Measurements from ENCODE around the gene AP3M1.

Gene AP3M1

DNA sequence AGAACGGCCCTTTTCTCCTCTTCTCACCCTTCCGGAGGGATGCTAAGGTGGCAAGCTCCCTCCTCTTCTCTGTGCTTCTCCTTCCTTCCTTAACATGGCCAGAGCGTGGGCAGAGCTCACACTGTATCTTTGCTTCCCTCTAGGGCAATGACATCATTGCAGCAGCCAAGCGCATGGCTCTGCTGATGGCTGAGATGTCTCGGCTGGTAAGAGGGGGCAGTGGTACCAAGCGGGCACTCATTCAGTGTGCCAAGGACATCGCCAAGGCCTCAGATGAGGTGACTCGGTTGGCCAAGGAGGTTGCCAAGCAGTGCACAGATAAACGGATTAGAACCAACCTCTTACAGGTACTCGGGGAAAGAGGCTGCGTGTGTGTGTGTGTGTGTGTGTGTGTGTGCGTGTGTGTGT, 36.6 kb downstream of the AP3M1 start:
- no peak overlapping the region for H3K4me3 ChIP-seq (ENCODE audit: low read depth, low read length)
- no peak for TF ChIP-seq CTCF (IDR thresholded peaks at IDR 0.05; ENCODE audit: borderline replicate concordance, insufficient read depth, low read depth, low read length)

DNA sequence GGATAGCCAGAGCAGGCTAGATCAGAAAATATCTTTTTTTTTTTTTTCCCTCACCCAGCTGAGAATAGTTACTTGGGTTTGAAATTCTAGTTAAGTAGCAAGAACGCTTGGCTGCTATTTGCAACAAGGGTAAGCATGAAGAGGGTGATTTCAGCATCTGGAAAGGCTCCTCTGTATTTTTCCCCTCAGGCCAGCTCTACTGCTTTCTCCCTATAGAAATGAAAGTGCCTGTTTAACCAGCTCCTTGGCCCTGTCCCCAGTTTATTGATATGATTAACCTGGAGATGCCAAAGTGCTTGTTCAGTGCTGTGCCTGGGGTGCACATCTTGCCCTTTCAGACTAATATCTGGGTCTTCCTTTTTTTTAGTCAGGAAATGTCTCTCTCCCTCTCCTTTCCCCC, 37.1 kb downstream of the AP3M1 start:
- H3K4me3 ChIP-seq (ENCODE audit: low read depth, low read length), result no peak overlapping the region

DNA sequence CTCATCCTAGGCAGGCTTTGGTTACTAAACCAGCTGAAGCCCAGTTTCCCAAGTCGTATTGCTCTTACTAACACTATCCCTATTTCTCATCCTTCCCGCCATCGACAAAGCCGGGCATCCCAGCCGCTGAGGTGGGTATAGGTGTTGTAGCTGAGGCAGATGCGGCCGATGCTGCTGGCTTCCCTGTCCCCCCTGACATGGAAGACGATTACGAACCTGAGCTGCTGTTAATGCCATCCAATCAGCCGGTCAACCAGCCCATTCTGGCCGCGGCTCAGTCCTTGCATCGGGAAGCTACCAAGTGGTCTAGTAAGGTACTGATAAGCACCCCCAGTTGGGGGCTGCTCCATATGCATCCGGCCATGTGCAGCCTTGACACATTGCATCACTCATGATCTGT, 38.8 kb downstream of the AP3M1 start:
- no peak for TF ChIP-seq CTCF (IDR thresholded peaks at IDR 0.05; ENCODE audit: borderline replicate concordance, insufficient read depth, low read depth, low read length)
- H3K4me3 ChIP-seq (ENCODE audit: low read depth, low read length), result no peak overlapping the region

More for the DNA sequence above, 37.1 kb downstream of the AP3M1 start:
- no peak for TF ChIP-seq CTCF (IDR thresholded peaks at IDR 0.05; ENCODE audit: borderline replicate concordance, insufficient read depth, low read depth, low read length)

GRCh38 chr10:74110120-74110519, 40.5 kb downstream of the AP3M1 start:
- no peak for TF ChIP-seq CTCF (IDR thresholded peaks at IDR 0.05; ENCODE audit: borderline replicate concordance, insufficient read depth, low read depth, low read length)
- no peak overlapping the region for H3K4me3 ChIP-seq (ENCODE audit: low read depth, low read length)

DNA sequence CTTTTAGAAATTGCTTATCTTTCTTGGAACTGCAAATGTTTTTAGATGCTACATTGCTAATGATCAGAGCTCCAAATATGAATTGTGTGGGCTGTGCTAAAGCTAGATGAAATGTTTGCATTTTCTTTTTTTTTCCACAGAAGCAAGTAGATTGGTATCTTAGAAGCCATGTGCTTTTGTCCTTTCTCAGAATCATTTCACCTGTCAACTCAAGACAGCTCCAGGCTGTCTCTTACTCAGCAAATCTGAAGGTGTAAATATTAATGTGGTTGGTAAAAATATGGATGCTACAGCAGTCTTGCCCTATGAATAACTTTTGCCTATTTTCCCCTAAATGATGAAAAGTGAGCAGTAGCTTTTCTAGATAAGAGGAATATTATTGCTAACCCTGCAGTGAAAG, 41.2 kb downstream of the AP3M1 start:
- no peak for TF ChIP-seq CTCF (IDR thresholded peaks at IDR 0.05; ENCODE audit: borderline replicate concordance, insufficient read depth, low read depth, low read length)

GRCh38 chr10:74107391-74107790, 43.2 kb downstream of the AP3M1 start:
- H3K4me3 ChIP-seq (ENCODE audit: low read depth, low read length), result no peak overlapping the region
- TF ChIP-seq CTCF (IDR thresholded peaks at IDR 0.05; ENCODE audit: borderline replicate concordance, insufficient read depth, low read depth, low read length), result no peak

More for the DNA sequence above, 41.2 kb downstream of the AP3M1 start:
- no peak overlapping the region for H3K4me3 ChIP-seq (ENCODE audit: low read depth, low read length)

GRCh38 chr10:74104996-74105395, 45.6 kb downstream of the AP3M1 start:
- no peak overlapping the region for H3K4me3 ChIP-seq (ENCODE audit: low read depth, low read length)
- TF ChIP-seq CTCF (IDR thresholded peaks at IDR 0.05; ENCODE audit: borderline replicate concordance, insufficient read depth, low read depth, low read length), result no peak
